ENCODE data around the gene SYTL3. TPM values are rescaled to one million over a fixed set of nuclear protein-coding genes. Genes with fewer than 3 reads are reported as not detected.
"Not testable (repeated sequence)": the region's sequence is repeated elsewhere in the genome, so short reads cannot be mapped to it uniquely, and the experiment has no call there.

The SYTL3 gene
- total RNA-seq, 1 experiment from 2014 or later, result 0.28 TPM

- peaks cover 14% of the 10 kb centered on the region; the same call in 1 of the 2 replicates for H3K4me1 Mint-ChIP-seq
- no peak overlapping the region for H3K4me3 Mint-ChIP-seq
- DNase-seq (ENCODE audit: low spot score), result no peak
- peaks cover 15% of the 10 kb centered on the region for H3K27me3 Mint-ChIP-seq (ENCODE audit: low read depth)
- ATAC-seq, result no peak
- H3K36me3 Mint-ChIP-seq, result no peaks in the 10 kb centered on the region
- TF ChIP-seq USF1 (CRISPR knock-in tag; IDR thresholded peaks at IDR 0.05) (no peak), MAX (CRISPR knock-in tag; IDR thresholded peaks at IDR 0.05) (no peak)
- no peaks in the 10 kb centered on the region for H3K9me3 Mint-ChIP-seq
- no peak overlapping the region for H3K27ac Mint-ChIP-seq
- ChIA-PET CTCF (interaction anchor here (0.6 to 1.1 kb wide), 2 partner anchors 12 to 13 kb away, joined by 3 read pairs; no protein-coding TSS in a partner anchor), POLR2A (no interaction called here)
Measured at GRCh38 chr6:158648682-158649131, 1.1 kb upstream of the SYTL3 start.

- ATAC-seq; DNase-seq (ENCODE audit: low spot score); H3K4me3 Mint-ChIP-seq; POLR2A ChIA-PET; H3K9me3 Mint-ChIP-seq; H3K27ac Mint-ChIP-seq; H3K27me3 Mint-ChIP-seq (ENCODE audit: low read depth); H3K36me3 Mint-ChIP-seq: not testable (repeated sequence)
- CTCF ChIA-PET, result interaction anchor here (2.8 kb wide), 1 partner anchor 8 kb away, joined by 14 read pairs; no protein-coding TSS in a partner anchor
- peaks cover 18% of the 10 kb centered on the region for H3K4me1 Mint-ChIP-seq
Measured at GRCh38 chr6:158651981-158652737, 2.3 kb downstream of the SYTL3 start.

GRCh38 chr6:158653577-158654354, 3.9 kb downstream of the SYTL3 start:
- Mint-ChIP-seq H3K9me3 (no peaks in the 10 kb centered on the region), H3K4me1 (peaks cover 18% of the 10 kb centered on the region), H3K27me3 (ENCODE audit: low read depth) (no peaks in the 10 kb centered on the region), H3K4me3 (no peak overlapping the region), H3K27ac (no peak overlapping the region), H3K36me3 (no peaks in the 10 kb centered on the region)
- ChIA-PET CTCF (interaction anchor here (0.7 kb wide), 2 partner anchors 25 to 65 kb away, joined by 3 to 4 read pairs; no protein-coding TSS in a partner anchor), POLR2A (no interaction called here)
- ATAC-seq (no peak; the same call in 1 of the 2 replicates), DNase-seq (ENCODE audit: low spot score) (no peak)
- TF ChIP-seq TEAD4 (CRISPR knock-in tag; IDR thresholded peaks at IDR 0.05) (no peak), TCF7 (CRISPR knock-in tag; IDR thresholded peaks at IDR 0.05; ENCODE audit: low read depth) (no peak), ZNF317 (CRISPR knock-in tag; IDR thresholded peaks at IDR 0.05; ENCODE audit: borderline replicate concordance, low read depth) (no peak), ZNF138 (CRISPR knock-in tag; conservative IDR thresholded peaks at IDR 0.05) (no peak), USF1 (CRISPR knock-in tag; IDR thresholded peaks at IDR 0.05) (no peak)

GRCh38 chr6:158654498-158654897, 4.6 kb downstream of the SYTL3 start:
- ChIA-PET POLR2A (no interaction called here), CTCF (no interaction called here)
- no peak overlapping the region for H3K27ac Mint-ChIP-seq
- H3K4me1 Mint-ChIP-seq, result peaks cover 19% of the 10 kb centered on the region
- no peak for DNase-seq (ENCODE audit: low spot score)
- H3K27me3 Mint-ChIP-seq (ENCODE audit: low read depth), result no peaks in the 10 kb centered on the region
- ATAC-seq, result no peak
- H3K36me3 Mint-ChIP-seq, result no peaks in the 10 kb centered on the region
- TF ChIP-seq SMAD4 (CRISPR knock-in tag; IDR thresholded peaks at IDR 0.05) (no peak), GRHL2 (CRISPR knock-in tag; IDR thresholded peaks at IDR 0.05; ENCODE audit: insufficient replicate concordance, severe bottlenecking) (no peak)
- TF ChIP-seq, protein P1, sequence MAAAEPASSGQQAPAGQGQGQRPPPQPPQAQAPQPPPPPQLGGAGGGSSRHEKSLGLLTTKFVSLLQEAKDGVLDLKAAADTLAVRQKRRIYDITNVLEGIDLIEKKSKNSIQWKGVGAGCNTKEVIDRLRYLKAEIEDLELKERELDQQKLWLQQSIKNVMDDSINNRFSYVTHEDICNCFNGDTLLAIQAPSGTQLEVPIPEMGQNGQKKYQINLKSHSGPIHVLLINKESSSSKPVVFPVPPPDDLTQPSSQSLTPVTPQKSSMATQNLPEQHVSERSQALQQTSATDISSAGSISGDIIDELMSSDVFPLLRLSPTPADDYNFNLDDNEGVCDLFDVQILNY (CRISPR knock-in tag; IDR thresholded peaks at IDR 0.05), result no peak
- H3K4me3 Mint-ChIP-seq, result no peak overlapping the region
- H3K9me3 Mint-ChIP-seq, result no peaks in the 10 kb centered on the region

DNA sequence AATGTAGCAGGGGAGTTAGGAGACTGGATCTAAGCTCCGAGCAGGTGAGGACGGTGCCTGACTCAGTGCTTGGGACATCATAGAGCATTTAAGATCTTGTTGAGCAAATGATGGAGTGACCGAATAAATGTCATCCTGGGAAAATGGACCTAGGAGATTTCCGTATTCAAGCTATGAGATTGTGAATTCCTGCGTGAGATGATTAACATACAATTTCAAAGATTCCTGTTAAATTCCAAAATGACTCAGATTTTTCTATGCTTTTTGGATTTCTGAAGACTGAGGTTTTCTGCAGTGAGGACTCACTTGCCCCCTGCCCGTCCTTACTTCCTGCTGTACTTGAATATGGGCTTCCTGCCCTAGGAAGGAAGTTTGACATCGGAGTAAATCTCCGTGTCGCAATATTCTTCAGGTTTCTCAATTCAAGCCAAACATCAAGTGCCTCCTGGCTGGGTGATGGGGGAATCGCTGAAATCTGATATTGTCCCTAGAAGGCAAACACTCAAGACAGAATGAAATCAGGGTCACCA, 5.2 kb downstream of the SYTL3 start:
- TF ChIP-seq ZNF671 (CRISPR knock-in tag; IDR thresholded peaks at IDR 0.05) (no peak), ZBTB43 (CRISPR knock-in tag; IDR thresholded peaks at IDR 0.05) (no peak)
- no peaks in the 10 kb centered on the region for H3K36me3 Mint-ChIP-seq
- H3K4me3 Mint-ChIP-seq, result no peak overlapping the region
- DNase-seq (ENCODE audit: low spot score) (no peak), ATAC-seq (no peak)
- CTCF ChIA-PET, result no interaction called here
- no peaks in the 10 kb centered on the region for H3K27me3 Mint-ChIP-seq (ENCODE audit: low read depth)
- POLR2A ChIA-PET, result no interaction called here
- H3K4me1 Mint-ChIP-seq, result peaks cover 22% of the 10 kb centered on the region
- H3K27ac Mint-ChIP-seq, result no peak overlapping the region
- H3K9me3 Mint-ChIP-seq, result no peaks in the 10 kb centered on the region

Data from WTC11 (cell line).